ENCODE results near the gene NCAPG2. TPM values are rescaled to one million over a fixed set of nuclear protein-coding genes. Genes with fewer than 3 reads are reported as not detected.

NCAPG2 gene
- total and polyA plus RNA-seq, 2 of the 13 experiments (the other 11 are each of a cell fraction or from before 2014, with no cell fraction given) = 15.1 to 30.7 TPM

DNA sequence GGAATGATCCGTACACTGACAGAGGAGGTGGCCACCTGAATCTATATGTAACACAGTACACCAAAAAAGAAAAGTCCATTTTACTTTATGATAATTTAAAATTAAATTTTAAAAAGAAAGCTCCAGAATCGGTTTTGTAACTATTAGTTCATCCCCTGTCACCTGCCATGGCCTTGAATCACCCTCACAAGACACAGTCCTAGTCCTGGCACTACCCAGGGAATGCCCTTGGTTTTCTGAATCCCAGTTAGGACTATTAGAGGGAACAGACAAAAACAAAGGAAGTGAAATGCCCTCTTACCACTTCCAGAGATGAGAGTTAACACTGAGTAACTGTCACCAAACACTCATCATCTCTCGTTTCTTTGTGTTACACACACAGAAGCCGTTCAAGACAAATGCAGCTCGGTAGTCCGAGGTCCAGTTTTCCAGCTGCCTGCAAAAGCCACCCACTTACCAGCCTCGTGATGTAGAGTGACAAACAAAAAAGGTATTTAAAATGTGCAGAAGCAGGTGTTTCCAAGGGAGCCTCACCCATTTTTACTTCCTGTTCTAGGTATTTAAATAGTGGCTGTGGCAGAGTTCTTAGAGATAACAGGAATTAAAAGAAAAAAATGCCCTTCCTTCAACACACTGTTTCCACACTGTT is 123.0 kb downstream of the NCAPG2 start (continued):
- TF ChIP-seq ZNF256 (CRISPR knock-in tag; conservative IDR thresholded peaks at IDR 0.05) (no peak), ATF1 (CRISPR knock-in tag; IDR thresholded peaks at IDR 0.05) (no peak), KLF16 (CRISPR knock-in tag; IDR thresholded peaks at IDR 0.05) (peak in 1 of 2 experiments; percentile 26; a peak in 1 of 4 replicates), TOPORS (CRISPR knock-in tag; IDR thresholded peaks at IDR 0.05) (no peak), ZNF607 (CRISPR knock-in tag; IDR thresholded peaks at IDR 0.05; ENCODE audit: borderline replicate concordance) (0 out of 2 replicates have a peak, but pooled peaks have one; percentile 55), AHR (CRISPR knock-in tag; IDR thresholded peaks at IDR 0.05) (no peak), MEIS2 (CRISPR knock-in tag; IDR thresholded peaks at IDR 0.05) (peak; percentile 35; the same call in 1 of the 2 replicates), ZKSCAN8 (CRISPR knock-in tag; IDR thresholded peaks at IDR 0.05; ENCODE audit: borderline replicate concordance) (peak; percentile 77; the same call in 1 of the 2 replicates), ZNF207 (IDR thresholded peaks at IDR 0.05; ENCODE audit: borderline replicate concordance) (no peak), PLRG1 (conservative IDR thresholded peaks at IDR 0.05) (no peak)
- TF ChIP-seq, protein P1, sequence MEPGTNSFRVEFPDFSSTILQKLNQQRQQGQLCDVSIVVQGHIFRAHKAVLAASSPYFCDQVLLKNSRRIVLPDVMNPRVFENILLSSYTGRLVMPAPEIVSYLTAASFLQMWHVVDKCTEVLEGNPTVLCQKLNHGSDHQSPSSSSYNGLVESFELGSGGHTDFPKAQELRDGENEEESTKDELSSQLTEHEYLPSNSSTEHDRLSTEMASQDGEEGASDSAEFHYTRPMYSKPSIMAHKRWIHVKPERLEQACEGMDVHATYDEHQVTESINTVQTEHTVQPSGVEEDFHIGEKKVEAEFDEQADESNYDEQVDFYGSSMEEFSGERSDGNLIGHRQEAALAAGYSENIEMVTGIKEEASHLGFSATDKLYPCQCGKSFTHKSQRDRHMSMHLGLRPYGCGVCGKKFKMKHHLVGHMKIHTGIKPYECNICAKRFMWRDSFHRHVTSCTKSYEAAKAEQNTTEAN (CRISPR knock-in tag; conservative IDR thresholded peaks at IDR 0.05) = peak; percentile 96
- TF ChIP-seq, protein P2, sequence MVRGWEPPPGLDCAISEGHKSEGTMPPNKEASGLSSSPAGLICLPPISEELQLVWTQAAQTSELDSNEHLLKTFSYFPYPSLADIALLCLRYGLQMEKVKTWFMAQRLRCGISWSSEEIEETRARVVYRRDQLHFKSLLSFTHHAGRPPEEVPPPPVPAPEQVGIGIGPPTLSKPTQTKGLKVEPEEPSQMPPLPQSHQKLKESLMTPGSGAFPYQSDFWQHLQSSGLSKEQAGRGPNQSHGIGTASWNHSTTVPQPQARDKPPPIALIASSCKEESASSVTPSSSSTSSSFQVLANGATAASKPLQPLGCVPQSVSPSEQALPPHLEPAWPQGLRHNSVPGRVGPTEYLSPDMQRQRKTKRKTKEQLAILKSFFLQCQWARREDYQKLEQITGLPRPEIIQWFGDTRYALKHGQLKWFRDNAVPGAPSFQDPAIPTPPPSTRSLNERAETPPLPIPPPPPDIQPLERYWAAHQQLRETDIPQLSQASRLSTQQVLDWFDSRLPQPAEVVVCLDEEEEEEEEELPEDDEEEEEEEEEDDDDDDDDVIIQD (CRISPR knock-in tag; IDR thresholded peaks at IDR 0.05; ENCODE audit: low read depth) = no peak
- TF ChIP-seq, protein P3, sequence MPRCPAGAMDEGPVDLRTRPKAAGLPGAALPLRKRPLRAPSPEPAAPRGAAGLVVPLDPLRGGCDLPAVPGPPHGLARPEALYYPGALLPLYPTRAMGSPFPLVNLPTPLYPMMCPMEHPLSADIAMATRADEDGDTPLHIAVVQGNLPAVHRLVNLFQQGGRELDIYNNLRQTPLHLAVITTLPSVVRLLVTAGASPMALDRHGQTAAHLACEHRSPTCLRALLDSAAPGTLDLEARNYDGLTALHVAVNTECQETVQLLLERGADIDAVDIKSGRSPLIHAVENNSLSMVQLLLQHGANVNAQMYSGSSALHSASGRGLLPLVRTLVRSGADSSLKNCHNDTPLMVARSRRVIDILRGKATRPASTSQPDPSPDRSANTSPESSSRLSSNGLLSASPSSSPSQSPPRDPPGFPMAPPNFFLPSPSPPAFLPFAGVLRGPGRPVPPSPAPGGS (CRISPR knock-in tag; IDR thresholded peaks at IDR 0.05) = no peak
- TF ChIP-seq, protein P4, sequence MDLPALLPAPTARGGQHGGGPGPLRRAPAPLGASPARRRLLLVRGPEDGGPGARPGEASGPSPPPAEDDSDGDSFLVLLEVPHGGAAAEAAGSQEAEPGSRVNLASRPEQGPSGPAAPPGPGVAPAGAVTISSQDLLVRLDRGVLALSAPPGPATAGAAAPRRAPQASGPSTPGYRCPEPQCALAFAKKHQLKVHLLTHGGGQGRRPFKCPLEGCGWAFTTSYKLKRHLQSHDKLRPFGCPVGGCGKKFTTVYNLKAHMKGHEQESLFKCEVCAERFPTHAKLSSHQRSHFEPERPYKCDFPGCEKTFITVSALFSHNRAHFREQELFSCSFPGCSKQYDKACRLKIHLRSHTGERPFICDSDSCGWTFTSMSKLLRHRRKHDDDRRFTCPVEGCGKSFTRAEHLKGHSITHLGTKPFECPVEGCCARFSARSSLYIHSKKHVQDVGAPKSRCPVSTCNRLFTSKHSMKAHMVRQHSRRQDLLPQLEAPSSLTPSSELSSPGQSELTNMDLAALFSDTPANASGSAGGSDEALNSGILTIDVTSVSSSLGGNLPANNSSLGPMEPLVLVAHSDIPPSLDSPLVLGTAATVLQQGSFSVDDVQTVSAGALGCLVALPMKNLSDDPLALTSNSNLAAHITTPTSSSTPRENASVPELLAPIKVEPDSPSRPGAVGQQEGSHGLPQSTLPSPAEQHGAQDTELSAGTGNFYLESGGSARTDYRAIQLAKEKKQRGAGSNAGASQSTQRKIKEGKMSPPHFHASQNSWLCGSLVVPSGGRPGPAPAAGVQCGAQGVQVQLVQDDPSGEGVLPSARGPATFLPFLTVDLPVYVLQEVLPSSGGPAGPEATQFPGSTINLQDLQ (CRISPR knock-in tag; IDR thresholded peaks at IDR 0.05) = no peak
- TF ChIP-seq, protein P5, sequence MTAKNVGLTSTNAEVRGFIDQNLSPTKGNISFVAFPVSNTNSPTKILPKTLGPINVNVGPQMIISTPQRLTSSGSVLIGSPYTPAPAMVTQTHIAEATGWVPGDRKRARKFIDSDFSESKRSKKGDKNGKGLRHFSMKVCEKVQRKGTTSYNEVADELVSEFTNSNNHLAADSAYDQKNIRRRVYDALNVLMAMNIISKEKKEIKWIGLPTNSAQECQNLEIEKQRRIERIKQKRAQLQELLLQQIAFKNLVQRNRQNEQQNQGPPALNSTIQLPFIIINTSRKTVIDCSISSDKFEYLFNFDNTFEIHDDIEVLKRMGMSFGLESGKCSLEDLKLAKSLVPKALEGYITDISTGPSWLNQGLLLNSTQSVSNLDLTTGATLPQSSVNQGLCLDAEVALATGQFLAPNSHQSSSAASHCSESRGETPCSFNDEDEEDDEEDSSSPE (CRISPR knock-in tag; IDR thresholded peaks at IDR 0.05) = no peak
- TF ChIP-seq, protein P6, sequence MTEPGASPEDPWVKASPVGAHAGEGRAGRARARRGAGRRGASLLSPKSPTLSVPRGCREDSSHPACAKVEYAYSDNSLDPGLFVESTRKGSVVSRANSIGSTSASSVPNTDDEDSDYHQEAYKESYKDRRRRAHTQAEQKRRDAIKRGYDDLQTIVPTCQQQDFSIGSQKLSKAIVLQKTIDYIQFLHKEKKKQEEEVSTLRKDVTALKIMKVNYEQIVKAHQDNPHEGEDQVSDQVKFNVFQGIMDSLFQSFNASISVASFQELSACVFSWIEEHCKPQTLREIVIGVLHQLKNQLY (CRISPR knock-in tag; IDR thresholded peaks at IDR 0.05) = peak; percentile 99
- TF ChIP-seq, protein P7, sequence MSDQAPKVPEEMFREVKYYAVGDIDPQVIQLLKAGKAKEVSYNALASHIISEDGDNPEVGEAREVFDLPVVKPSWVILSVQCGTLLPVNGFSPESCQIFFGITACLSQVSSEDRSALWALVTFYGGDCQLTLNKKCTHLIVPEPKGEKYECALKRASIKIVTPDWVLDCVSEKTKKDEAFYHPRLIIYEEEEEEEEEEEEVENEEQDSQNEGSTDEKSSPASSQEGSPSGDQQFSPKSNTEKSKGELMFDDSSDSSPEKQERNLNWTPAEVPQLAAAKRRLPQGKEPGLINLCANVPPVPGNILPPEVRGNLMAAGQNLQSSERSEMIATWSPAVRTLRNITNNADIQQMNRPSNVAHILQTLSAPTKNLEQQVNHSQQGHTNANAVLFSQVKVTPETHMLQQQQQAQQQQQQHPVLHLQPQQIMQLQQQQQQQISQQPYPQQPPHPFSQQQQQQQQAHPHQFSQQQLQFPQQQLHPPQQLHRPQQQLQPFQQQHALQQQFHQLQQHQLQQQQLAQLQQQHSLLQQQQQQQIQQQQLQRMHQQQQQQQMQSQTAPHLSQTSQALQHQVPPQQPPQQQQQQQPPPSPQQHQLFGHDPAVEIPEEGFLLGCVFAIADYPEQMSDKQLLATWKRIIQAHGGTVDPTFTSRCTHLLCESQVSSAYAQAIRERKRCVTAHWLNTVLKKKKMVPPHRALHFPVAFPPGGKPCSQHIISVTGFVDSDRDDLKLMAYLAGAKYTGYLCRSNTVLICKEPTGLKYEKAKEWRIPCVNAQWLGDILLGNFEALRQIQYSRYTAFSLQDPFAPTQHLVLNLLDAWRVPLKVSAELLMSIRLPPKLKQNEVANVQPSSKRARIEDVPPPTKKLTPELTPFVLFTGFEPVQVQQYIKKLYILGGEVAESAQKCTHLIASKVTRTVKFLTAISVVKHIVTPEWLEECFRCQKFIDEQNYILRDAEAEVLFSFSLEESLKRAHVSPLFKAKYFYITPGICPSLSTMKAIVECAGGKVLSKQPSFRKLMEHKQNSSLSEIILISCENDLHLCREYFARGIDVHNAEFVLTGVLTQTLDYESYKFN (CRISPR knock-in tag; conservative IDR thresholded peaks at IDR 0.05) = peak; percentile 89

Data from HepG2 (cell line).